HepG2 (cell line): ENCODE data around the gene UBB. TPM values are rescaled to one million over a fixed set of nuclear protein-coding genes. Genes with fewer than 3 reads are reported as not detected.

Experiments used
- FOXJ3 ChIP-seq: sonication (generic); formaldehyde crosslinking; IDR thresholded peaks from 2 replicates; pipeline ENCODE4 v1.4.0; 2020; ENCODE audit warnings: missing genetic modification reagents, mild to moderate bottlenecking, borderline replicate concordance
- NBN ChIP-seq: fragments of 450-650 bp; conservative IDR thresholded peaks from 2 replicates; pipeline ENCODE4 v1.6.1; 2017
- TSC22D2 ChIP-seq: sonication (generic); formaldehyde crosslinking; IDR thresholded peaks from 2 replicates; pipeline ENCODE4 v1.5.1; 2020; ENCODE audit warnings: missing genetic modification reagents, mild to moderate bottlenecking, borderline replicate concordance
- ZFP41 ChIP-seq: sonication (generic); formaldehyde crosslinking; IDR thresholded peaks from 2 replicates; pipeline ENCODE4 v1.4.0; 2020; ENCODE audit warnings: mild to moderate bottlenecking, missing genetic modification reagents, borderline replicate concordance
- ZMAT3 ChIP-seq: sonication (generic); formaldehyde crosslinking; conservative IDR thresholded peaks from 2 replicates; pipeline ENCODE4 v1.7.0; 2021; ENCODE audit warnings: missing genetic modification reagents
- ZNF205 ChIP-seq: IDR thresholded peaks from 2 replicates; pipeline ENCODE4 v1.6.1; 2018; ENCODE audit warnings: missing biosample characterization, missing genetic modification reagents
- ZNF30 ChIP-seq: sonication (generic); formaldehyde crosslinking; IDR thresholded peaks from 2 replicates; pipeline ENCODE4 v1.5.0; 2020; ENCODE audit warnings: mild to moderate bottlenecking, missing genetic modification reagents
- ZNF432 ChIP-seq: sonication (generic); formaldehyde crosslinking; IDR thresholded peaks from 2 replicates; pipeline ENCODE4 v1.5.0; 2020; ENCODE audit warnings: missing genetic modification reagents, mild to moderate bottlenecking, borderline replicate concordance
- polyA plus RNA-seq, 8 experiments: library from polyadenylated mRNA; depleted of rRNA in 3 of 8; stranded (reverse) in 7 of 8; unstranded in 1 of 8; fragments of >200 nt; fragmentation: Illumina TruSeq in 4 of 8; extraction: Trizol in 4 of 8; gene quantifications; 2 replicates each; pipeline versions ENCODE4 v1.2.1 to v1.2.3, GENCODE V29; 2011 to 2016; ENCODE audit warnings: low read depth in 4 of 8, missing spikeins in 1 of 8, mixed read lengths in 1 of 8; ENCODE audit not compliant: insufficient read depth in 1 of 8
- total RNA-seq, 5 experiments: library from RNA; depleted of rRNA; stranded (reverse); fragments of >200 nt; fragmentation: Illumina TruSeq; extraction: Trizol; gene quantifications; 2 replicates each; pipeline ENCODE4 v1.2.3, GENCODE V29; 2016; ENCODE audit warnings: low read depth in 1 of 5
- TF ChIP-seq, protein P1 (sequence below): IDR thresholded peaks from 2 replicates; pipeline ENCODE4 v1.6.1; 2016; ENCODE audit warnings: missing compliant biosample characterization, missing genetic modification reagents, borderline replicate concordance
- TF ChIP-seq, protein P2 (sequence below): sonication (generic); formaldehyde crosslinking; IDR thresholded peaks from 2 replicates; pipeline ENCODE4 v1.8.0; 2022; ENCODE audit warnings: mild to moderate bottlenecking, missing genetic modification reagents, moderate library complexity
- TF ChIP-seq, protein P3 (sequence below): sonication (generic); formaldehyde crosslinking; IDR thresholded peaks from 2 replicates; pipeline ENCODE4 v1.4.0; 2020; ENCODE audit warnings: mild to moderate bottlenecking, missing genetic modification reagents

The UBB gene
- total and polyA plus RNA-seq, 2 of the 13 experiments (the other 11 are each of a cell fraction or from before 2014, with no cell fraction given): 1,130 to 2,066 TPM

DNA sequence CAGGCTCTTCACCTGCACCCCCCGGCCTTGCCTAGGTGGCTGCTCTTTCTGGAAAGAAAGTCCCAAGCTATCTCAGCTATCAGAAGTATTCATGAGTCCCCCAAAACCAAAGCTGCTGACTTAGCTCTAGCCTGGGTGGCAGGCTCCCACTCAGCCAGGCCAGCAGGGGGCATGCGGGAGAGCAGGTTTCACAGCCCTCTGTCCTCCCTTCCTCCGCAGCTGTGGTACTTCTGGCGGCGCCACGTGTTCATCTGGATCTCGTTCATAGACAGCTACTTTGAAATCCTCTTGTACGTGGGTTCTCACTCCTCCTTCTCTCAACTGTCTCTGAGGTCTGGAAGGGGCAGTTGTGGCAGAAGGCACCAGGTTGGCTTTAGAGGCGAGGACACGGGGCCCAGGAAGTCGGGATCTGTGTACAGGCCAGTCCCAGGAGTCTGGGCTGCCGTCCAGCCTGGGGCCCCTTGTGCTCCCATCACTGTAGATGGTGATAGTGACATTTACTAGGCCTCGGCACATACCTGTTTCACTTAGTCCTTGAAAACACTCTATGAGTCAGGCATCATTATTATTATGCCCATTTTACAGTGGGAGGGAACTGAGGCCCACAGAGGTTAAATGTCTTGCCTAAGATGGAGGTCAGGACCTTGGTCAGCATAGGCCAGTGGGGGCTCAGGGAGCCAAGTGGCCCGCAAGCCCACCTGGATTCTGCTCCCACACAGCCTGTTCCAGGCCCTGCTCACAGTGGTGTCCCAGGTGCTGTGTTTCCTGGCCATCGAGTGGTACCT is 47.4 kb downstream of the UBB start (continued):
- TF ChIP-seq, protein P1, sequence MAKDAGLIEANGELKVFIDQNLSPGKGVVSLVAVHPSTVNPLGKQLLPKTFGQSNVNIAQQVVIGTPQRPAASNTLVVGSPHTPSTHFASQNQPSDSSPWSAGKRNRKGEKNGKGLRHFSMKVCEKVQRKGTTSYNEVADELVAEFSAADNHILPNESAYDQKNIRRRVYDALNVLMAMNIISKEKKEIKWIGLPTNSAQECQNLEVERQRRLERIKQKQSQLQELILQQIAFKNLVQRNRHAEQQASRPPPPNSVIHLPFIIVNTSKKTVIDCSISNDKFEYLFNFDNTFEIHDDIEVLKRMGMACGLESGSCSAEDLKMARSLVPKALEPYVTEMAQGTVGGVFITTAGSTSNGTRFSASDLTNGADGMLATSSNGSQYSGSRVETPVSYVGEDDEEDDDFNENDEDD: peak; percentile 87; the same call in 1 of the 2 replicates
- TF ChIP-seq ZNF432 (CRISPR knock-in tag) (no peak), ZMAT3 (CRISPR knock-in tag) (no peak), ZFP41 (CRISPR knock-in tag) (0 out of 2 replicates have a peak, but pooled peaks have one; percentile 50), NBN (no peak), ZNF205 (CRISPR knock-in tag) (peak; percentile 64; the same call in 1 of the 2 replicates), FOXJ3 (no peak), ZNF30 (CRISPR knock-in tag) (0 out of 2 replicates have a peak, but pooled peaks have one; percentile 78), TSC22D2 (CRISPR knock-in tag) (0 out of 2 replicates have a peak, but pooled peaks have one; percentile 65)
- TF ChIP-seq, protein P2, sequence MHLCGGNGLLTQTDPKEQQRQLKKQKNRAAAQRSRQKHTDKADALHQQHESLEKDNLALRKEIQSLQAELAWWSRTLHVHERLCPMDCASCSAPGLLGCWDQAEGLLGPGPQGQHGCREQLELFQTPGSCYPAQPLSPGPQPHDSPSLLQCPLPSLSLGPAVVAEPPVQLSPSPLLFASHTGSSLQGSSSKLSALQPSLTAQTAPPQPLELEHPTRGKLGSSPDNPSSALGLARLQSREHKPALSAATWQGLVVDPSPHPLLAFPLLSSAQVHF: no peak
- TF ChIP-seq, protein P3, sequence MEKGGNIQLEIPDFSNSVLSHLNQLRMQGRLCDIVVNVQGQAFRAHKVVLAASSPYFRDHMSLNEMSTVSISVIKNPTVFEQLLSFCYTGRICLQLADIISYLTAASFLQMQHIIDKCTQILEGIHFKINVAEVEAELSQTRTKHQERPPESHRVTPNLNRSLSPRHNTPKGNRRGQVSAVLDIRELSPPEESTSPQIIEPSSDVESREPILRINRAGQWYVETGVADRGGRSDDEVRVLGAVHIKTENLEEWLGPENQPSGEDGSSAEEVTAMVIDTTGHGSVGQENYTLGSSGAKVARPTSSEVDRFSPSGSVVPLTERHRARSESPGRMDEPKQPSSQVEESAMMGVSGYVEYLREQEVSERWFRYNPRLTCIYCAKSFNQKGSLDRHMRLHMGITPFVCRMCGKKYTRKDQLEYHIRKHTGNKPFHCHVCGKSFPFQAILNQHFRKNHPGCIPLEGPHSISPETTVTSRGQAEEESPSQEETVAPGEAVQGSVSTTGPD (CRISPR knock-in tag): no peak
